PC-3 (cell line): ENCODE data around the gene TMEM174. TPM values are rescaled to one million over a fixed set of nuclear protein-coding genes. Genes with fewer than 3 reads are reported as not detected.
A peak's percentile ranks its signal among the peaks of the same experiment; 100 is the strongest.

Source experiments
- ATAC-seq: fragments of 200-7000 bp; cut with Tn5 transposase; 2 replicates; pipeline ENCODE4 v1.9.1; 2020; ENCODE audit warnings: mild to moderate bottlenecking, moderate library complexity
- BruUV-seq: library from RNA; stranded (reverse); fragments of 400-500 nt; replicated peaks from 2 replicates; lab custom pipeline; 2021; lab: Mats Ljungman, UMichigan
- CTCF ChIA-PET: fragments of 300-600 bp; sonication (Branson Sonifier 250); formaldehyde crosslinking; loops from one replicate; lab custom pipeline; 2022; ENCODE audit warnings: antibody characterized with exemption; lab: Charles Lee
- POLR2A ChIA-PET: fragments of 300-600 bp; sonication (Branson Sonifier 250); formaldehyde crosslinking; loops from one replicate; lab custom pipeline; 2022; ENCODE audit warnings: antibody characterized with exemption; ENCODE audit not compliant: unreplicated experiment; lab: Charles Lee
- DNase-seq: peaks from one replicate; pipeline ENCODE4 v3.0.0-alpha.2; 2015
- H2AFZ ChIP-seq: fragments of 300-600 bp; sonication (generic); 2 replicates; pipeline ENCODE4 v1.6.0; 2016; ENCODE audit warnings: antibody characterized with exemption, low read length
- H3F3A ChIP-seq: fragments of 300-600 bp; sonication (generic); one replicate; pipeline ENCODE4 v1.6.0; 2017; ENCODE audit warnings: antibody characterized with exemption, low read length, control low read depth, mild to moderate bottlenecking; ENCODE audit not compliant: unreplicated experiment
- H3K27ac ChIP-seq: fragments of 300-600 bp; sonication (generic); 2 replicates; pipeline ENCODE4 v1.5.1; 2016; ENCODE audit warnings: mild to moderate bottlenecking, low read length
- H3K27me3 ChIP-seq: fragments of 300-600 bp; sonication (generic); 2 replicates; pipeline ENCODE4 v1.6.1; 2016; ENCODE audit warnings: low read length, mixed read lengths
- H3K36me3 ChIP-seq: fragments of 300-600 bp; sonication (generic); 2 replicates; pipeline ENCODE4 v1.6.1; 2016; ENCODE audit warnings: low read depth, mixed run types, low read length, mixed read lengths
- H3K4me1 ChIP-seq: fragments of 300-600 bp; sonication (generic); 2 replicates; pipeline ENCODE4 v1.5.1; 2016; ENCODE audit warnings: low read length; ENCODE audit not compliant: insufficient read depth
- H3K4me2 ChIP-seq: fragments of 300-600 bp; sonication (generic); 2 replicates; pipeline ENCODE4 v1.6.0; 2016; ENCODE audit warnings: low read length
- H3K4me3 ChIP-seq: fragments of 300-600 bp; sonication (generic); 2 replicates; pipeline ENCODE4 v1.5.1; 2016; ENCODE audit warnings: mild to moderate bottlenecking, low read length, mixed read lengths
- H3K79me2 ChIP-seq: fragments of 300-600 bp; sonication (generic); 2 replicates; pipeline ENCODE4 v1.6.1; 2017; ENCODE audit warnings: low read length, mixed read lengths
- H3K9ac ChIP-seq: fragments of 300-600 bp; sonication (generic); 2 replicates; pipeline ENCODE4 v1.6.0; 2016; ENCODE audit warnings: mild to moderate bottlenecking, low read length
- H3K9me2 ChIP-seq: fragments of 300-600 bp; sonication (generic); replicated peaks from 2 replicates; pipeline ENCODE4 v1.6.1; 2016; ENCODE audit warnings: mixed run types, low read length, mixed read lengths
- H3K9me3 ChIP-seq: fragments of 300-600 bp; sonication (generic); 2 replicates; pipeline ENCODE4 v1.6.1; 2016; ENCODE audit warnings: low read length, mixed read lengths
- H4K20me1 ChIP-seq: fragments of 300-600 bp; sonication (generic); 2 replicates; pipeline ENCODE4 v1.6.1; 2016; ENCODE audit warnings: low read length, mixed read lengths
- EZH2 ChIP-seq: fragments of 300-600 bp; sonication (generic); IDR thresholded peaks from one replicate; pipeline ENCODE4 v1.6.1; 2017; ENCODE audit warnings: antibody characterized with exemption, mild to moderate bottlenecking, low read length; ENCODE audit not compliant: unreplicated experiment
- EZH2phosphoT487 ChIP-seq: fragments of 300-600 bp; sonication (generic); IDR thresholded peaks from 2 replicates; pipeline ENCODE4 v1.6.1; 2018; ENCODE audit warnings: mild to moderate bottlenecking, antibody characterized with exemption, low read length, borderline replicate concordance
- intact Hi-C: fragments of 100-400 bp; cut with micrococcal nuclease; formaldehyde crosslinking; loops from 2 replicates; pipeline ENCODE4 v1.9.0; 2023
- total RNA-seq: library from RNA; depleted of rRNA; stranded (reverse); fragments of >200 nt; gene quantifications from 2 replicates; pipeline ENCODE4 v1.2.3, GENCODE V29; 2014
- TF ChIP-seq, protein P1 (sequence below): fragments of 300-600 bp; sonication (generic); conservative IDR thresholded peaks from 2 replicates; pipeline ENCODE4 v1.5.1; 2017; ENCODE audit warnings: antibody characterized with exemption, low read depth, mild to moderate bottlenecking, low read length

Gene TMEM174
- total RNA-seq, 1 experiment from 2014 or later: not detected

DNA sequence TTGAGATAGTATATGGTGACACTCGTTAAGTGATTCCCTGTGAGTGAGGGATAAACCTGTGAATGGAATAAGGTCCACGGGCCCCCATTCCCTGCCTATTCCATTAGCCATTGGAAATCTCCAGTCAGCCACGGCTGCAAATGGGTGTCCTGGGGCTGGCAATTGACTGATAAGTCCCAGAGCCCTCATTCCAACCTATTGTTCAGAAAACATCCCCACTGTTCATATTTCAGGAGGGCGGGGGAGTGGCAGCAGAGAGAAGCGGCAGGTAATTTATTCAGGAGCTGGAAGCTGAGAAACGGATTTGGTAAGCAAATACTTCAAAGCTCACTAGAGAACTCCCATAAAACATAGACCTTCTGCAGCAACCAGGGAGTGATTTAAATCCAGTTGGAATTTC lies 42.0 kb downstream of the TMEM174 start:
- CTCF ChIA-PET: interaction anchor here (1.4 to 2.0 kb wide), 2 partner anchors 44 to 233 kb away, joined by 4 to 13 read pairs; partner anchors contain the start of gene FOXD1

DNA sequence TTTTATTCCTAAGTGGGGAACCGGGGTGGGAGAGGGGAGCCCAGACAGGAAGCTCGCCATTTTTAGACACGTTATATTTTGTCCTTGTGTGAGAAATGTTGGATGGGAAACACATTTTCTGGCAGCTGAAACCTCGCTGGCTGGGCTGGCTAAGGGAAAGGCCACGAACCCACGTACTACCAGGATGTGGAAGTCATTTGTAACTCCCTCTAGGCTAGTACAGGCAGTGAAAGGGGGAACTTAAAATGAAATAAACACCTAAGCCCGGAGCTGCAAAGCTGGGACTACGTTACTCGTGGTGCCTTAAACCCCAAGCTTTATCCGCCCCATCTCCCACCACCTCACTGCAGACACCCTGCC lies 42.5 kb downstream of the TMEM174 start:
- ATAC-seq (no peak), DNase-seq (no peak)
- ChIA-PET POLR2A (no interaction called here), CTCF (interaction anchor here (0.6 to 2.0 kb wide), 5 partner anchors 44 to 235 kb away, joined by 3 to 16 read pairs (median 13); partner anchors contain the start of gene FOXD1)
- no peak overlapping the region for H3K27ac ChIP-seq
- BruUV-seq: no TSS peak
- H3K9me2 ChIP-seq: no peaks in the 10 kb centered on the region
- no peaks in the 10 kb centered on the region for H3K79me2 ChIP-seq
- H2AFZ ChIP-seq: peak overlapping the region; percentile 82
- H3K9me3 ChIP-seq: no peaks in the 10 kb centered on the region
- no peaks in the 10 kb centered on the region for H3K36me3 ChIP-seq
- H3K4me3 ChIP-seq: peak overlapping the region; percentile 68
- intact Hi-C loops: loop anchor here (1.0 to 5.0 kb wide), 3 partner anchors 82 to 222 kb away; no protein-coding TSS in a partner anchor
- no peaks in the 10 kb centered on the region for H3K4me1 ChIP-seq
- TF ChIP-seq EZH2phosphoT487 (no peak), EZH2 (no peak)
- TF ChIP-seq, protein P1, sequence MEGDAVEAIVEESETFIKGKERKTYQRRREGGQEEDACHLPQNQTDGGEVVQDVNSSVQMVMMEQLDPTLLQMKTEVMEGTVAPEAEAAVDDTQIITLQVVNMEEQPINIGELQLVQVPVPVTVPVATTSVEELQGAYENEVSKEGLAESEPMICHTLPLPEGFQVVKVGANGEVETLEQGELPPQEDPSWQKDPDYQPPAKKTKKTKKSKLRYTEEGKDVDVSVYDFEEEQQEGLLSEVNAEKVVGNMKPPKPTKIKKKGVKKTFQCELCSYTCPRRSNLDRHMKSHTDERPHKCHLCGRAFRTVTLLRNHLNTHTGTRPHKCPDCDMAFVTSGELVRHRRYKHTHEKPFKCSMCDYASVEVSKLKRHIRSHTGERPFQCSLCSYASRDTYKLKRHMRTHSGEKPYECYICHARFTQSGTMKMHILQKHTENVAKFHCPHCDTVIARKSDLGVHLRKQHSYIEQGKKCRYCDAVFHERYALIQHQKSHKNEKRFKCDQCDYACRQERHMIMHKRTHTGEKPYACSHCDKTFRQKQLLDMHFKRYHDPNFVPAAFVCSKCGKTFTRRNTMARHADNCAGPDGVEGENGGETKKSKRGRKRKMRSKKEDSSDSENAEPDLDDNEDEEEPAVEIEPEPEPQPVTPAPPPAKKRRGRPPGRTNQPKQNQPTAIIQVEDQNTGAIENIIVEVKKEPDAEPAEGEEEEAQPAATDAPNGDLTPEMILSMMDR: no peak
- no peaks in the 10 kb centered on the region for H3F3A ChIP-seq
- no peaks in the 10 kb centered on the region for H4K20me1 ChIP-seq
- H3K4me2 ChIP-seq: peak overlapping the region; percentile 93
- H3K27me3 ChIP-seq: no peaks in the 10 kb centered on the region
- peak overlapping the region; percentile 88; the same call in 1 of the 2 replicates for H3K9ac ChIP-seq

More for the DNA sequence above, 42.0 kb downstream of the TMEM174 start:
- Histone ChIP-seq H3F3A (no peaks in the 10 kb centered on the region), H3K9me2 (no peaks in the 10 kb centered on the region), H3K4me3 (no peak overlapping the region), H3K36me3 (no peaks in the 10 kb centered on the region), H3K27ac (no peak overlapping the region), H3K9me3 (no peaks in the 10 kb centered on the region), H3K4me1 (no peaks in the 10 kb centered on the region), H3K27me3 (no peaks in the 10 kb centered on the region), H2AFZ (no peak overlapping the region), H3K79me2 (no peaks in the 10 kb centered on the region), H3K4me2 (peak overlapping the region; percentile 93; the same call in 1 of the 2 replicates), H3K9ac (no peak overlapping the region), H4K20me1 (no peaks in the 10 kb centered on the region)
- POLR2A ChIA-PET: no interaction called here
- ATAC-seq (no peak), DNase-seq (no peak)
- intact Hi-C loops: loop anchor here (1.0 to 5.0 kb wide), 3 partner anchors 82 to 222 kb away; no protein-coding TSS in a partner anchor
- TF ChIP-seq, protein P1: no peak
- TF ChIP-seq EZH2 (no peak), EZH2phosphoT487 (no peak)
- no TSS peak for BruUV-seq
